ENCODE results near the gene ZNF451. TPM values are rescaled to one million over a fixed set of nuclear protein-coding genes. Genes with fewer than 3 reads are reported as not detected.

Gene ZNF451
- total and polyA plus RNA-seq, 2 donors (not counting 3 experiments of a cell fraction or from before 2014, with no cell fraction given), result 9.9 to 64.4 TPM

- dilution Hi-C loops (cut with MboI; ENCODE audit: extremely low pct_ligation_motif_present, low sequenced_read_pairs), result no loop called here
- CTCF ChIA-PET, result interaction anchor here (1.0 to 2.0 kb wide), 2 partner anchors 9 kb away, joined by 3 to 10 read pairs; partner anchors contain the start of gene BAG2
Observed at GRCh38 chr6:57162516-57162915, 72.5 kb downstream of the ZNF451 start.

More at GRCh38 chr6:57162516-57162915, 72.5 kb downstream of the ZNF451 start:
- Histone ChIP-seq H3K4me3 (replicated peaks in 1 of 3; ENCODE audit: insufficient read depth in 1 of 3, low read depth in 1 of 3, low read length in 3 of 3) (no peak overlapping the region), H3K9me1 (replicated peaks; ENCODE audit: control insufficient read depth, extremely low read depth, insufficient read depth, low read length) (no peaks in the 10 kb centered on the region), H3K27me3 (ENCODE audit: control insufficient read depth in 2 of 2, insufficient read depth in 2 of 2, low read length in 2 of 2) (no peaks in the 10 kb centered on the region), H3K79me2 (ENCODE audit: control insufficient read depth, insufficient read depth, low read length) (no peaks in the 10 kb centered on the region), H3K4me1 (ENCODE audit: control insufficient read depth, extremely low read depth, insufficient read depth, low read length) (no peaks in the 10 kb centered on the region), H3K4me2 (ENCODE audit: insufficient read depth, low read length) (no peak overlapping the region), H3K9me3 (replicated peaks; ENCODE audit: control insufficient read depth, insufficient read depth, low read length) (no peaks in the 10 kb centered on the region), H2AFZ (ENCODE audit: low read depth, low read length) (no peak overlapping the region), H4K20me1 (replicated peaks; ENCODE audit: control insufficient read depth, extremely low read depth, insufficient read depth, low read length) (no peaks in the 10 kb centered on the region), H3K9ac (replicated peaks; ENCODE audit: extremely low read depth, insufficient read depth, low read length) (no peak overlapping the region), H3K36me3 (ENCODE audit: control insufficient read depth in 2 of 2, extremely low read depth in 1 of 2, insufficient read depth in 2 of 2, low read length in 2 of 2) (peaks cover 0 to 2% of the 10 kb centered on the region in 2 experiments), H3K27ac (ENCODE audit: insufficient read depth, low read depth, low read length) (no peak overlapping the region)
- POLR2A ChIA-PET, result interaction anchor here (0.7 kb wide), 1 partner anchor 470 kb away, joined by 4 read pairs; no protein-coding TSS in a partner anchor
- DNase-seq (ENCODE audit: low read depth, low spot score), result no peak
- no TSS peak for BruUV-seq (replicated peaks)
- no peak for TF ChIP-seq POLR2A (IDR thresholded peaks at IDR 0.05; ENCODE audit: low read depth, low read length)
- no peak for TF ChIP-seq MYC (IDR thresholded peaks at IDR 0.05; ENCODE audit: low read depth, low read length)
- TF ChIP-seq, protein P1, sequence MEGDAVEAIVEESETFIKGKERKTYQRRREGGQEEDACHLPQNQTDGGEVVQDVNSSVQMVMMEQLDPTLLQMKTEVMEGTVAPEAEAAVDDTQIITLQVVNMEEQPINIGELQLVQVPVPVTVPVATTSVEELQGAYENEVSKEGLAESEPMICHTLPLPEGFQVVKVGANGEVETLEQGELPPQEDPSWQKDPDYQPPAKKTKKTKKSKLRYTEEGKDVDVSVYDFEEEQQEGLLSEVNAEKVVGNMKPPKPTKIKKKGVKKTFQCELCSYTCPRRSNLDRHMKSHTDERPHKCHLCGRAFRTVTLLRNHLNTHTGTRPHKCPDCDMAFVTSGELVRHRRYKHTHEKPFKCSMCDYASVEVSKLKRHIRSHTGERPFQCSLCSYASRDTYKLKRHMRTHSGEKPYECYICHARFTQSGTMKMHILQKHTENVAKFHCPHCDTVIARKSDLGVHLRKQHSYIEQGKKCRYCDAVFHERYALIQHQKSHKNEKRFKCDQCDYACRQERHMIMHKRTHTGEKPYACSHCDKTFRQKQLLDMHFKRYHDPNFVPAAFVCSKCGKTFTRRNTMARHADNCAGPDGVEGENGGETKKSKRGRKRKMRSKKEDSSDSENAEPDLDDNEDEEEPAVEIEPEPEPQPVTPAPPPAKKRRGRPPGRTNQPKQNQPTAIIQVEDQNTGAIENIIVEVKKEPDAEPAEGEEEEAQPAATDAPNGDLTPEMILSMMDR (IDR thresholded peaks at IDR 0.05; ENCODE audit: extremely low read depth in 1 of 2, insufficient read depth in 1 of 2, low read depth in 1 of 2, low read length in 2 of 2), result no peak
- no peak for TF ChIP-seq FOS (IDR thresholded peaks at IDR 0.05; ENCODE audit: borderline replicate concordance, insufficient read depth, low read length)
- no peak for TF ChIP-seq JUN (IDR thresholded peaks at IDR 0.05; ENCODE audit: borderline replicate concordance, insufficient read depth, insufficient read length, low read depth)
- TF ChIP-seq GATA2 (IDR thresholded peaks at IDR 0.05; ENCODE audit: insufficient read depth, insufficient read length, low read depth, low read length), result no peak
- TF ChIP-seq EZH2 (IDR thresholded peaks at IDR 0.05; ENCODE audit: borderline replicate concordance, low read depth, low read length, severe bottlenecking), result no peak
- TF ChIP-seq POLR2AphosphoS5 (IDR thresholded peaks at IDR 0.05; ENCODE audit: insufficient read depth, low read depth, low read length), result no peak
- no peak for TF ChIP-seq MAX (IDR thresholded peaks at IDR 0.05; ENCODE audit: insufficient read depth, insufficient read length)
- no peak for FAIRE-seq
- intact Hi-C loops (cut with micrococcal nuclease), result no loop called here
